ENCODE results near the gene EPOP.
A peak's percentile ranks its signal among the peaks of the same experiment; 100 is the strongest.

The EPOP gene

GRCh38 chr17:38705803-38706504 lies 31.2 kb upstream of the EPOP start:
- DNase-seq = peak; percentile 51

- DNase-seq = no peak
Measured at GRCh38 chr17:38705523-38705802, 30.7 kb upstream of the EPOP start.

GRCh38 chr17:38704606-38705522 lies 30.1 kb upstream of the EPOP start, which contains the start of gene MLLT6:
Gene MLLT6, plus strand, starts transcription at chr17:38705273. Its CDS starts 360 bp downstream, at chr17:38705633.
- DNase-seq = peak; percentile 83

GRCh38 chr17:38703742-38704605 lies 29.2 kb upstream of the EPOP start:
- peak; percentile 84 for DNase-seq

GRCh38 chr17:38702916-38703741 lies 28.4 kb upstream of the EPOP start:
- no peak for DNase-seq

GRCh38 chr17:38702166-38702915 lies 27.6 kb upstream of the EPOP start:
- DNase-seq = peak; percentile 88

- DNase-seq = peak; percentile 67
Measured at GRCh38 chr17:38701504-38702165, 26.9 kb upstream of the EPOP start.

GRCh38 chr17:38698760-38699159 lies 24.0 kb upstream of the EPOP start:
- DNase-seq = no peak

- no peak for DNase-seq
Measured at GRCh38 chr17:38697061-38697820, 22.5 kb upstream of the EPOP start.

GRCh38 chr17:38693700-38694329 lies 19.1 kb upstream of the EPOP start:
- no peak for DNase-seq

- no peak for DNase-seq
Measured at GRCh38 chr17:38691154-38691553, 16.4 kb upstream of the EPOP start.

GRCh38 chr17:38690386-38690785 lies 15.6 kb upstream of the EPOP start:
- no peak for DNase-seq

GRCh38 chr17:38687286-38687685 lies 12.5 kb upstream of the EPOP start:
- no peak for DNase-seq

GRCh38 chr17:38685491-38685890 lies 10.7 kb upstream of the EPOP start:
- no peak for DNase-seq

- no peak for DNase-seq
Measured at GRCh38 chr17:38681096-38681495, 6.3 kb upstream of the EPOP start.

GRCh38 chr17:38677819-38678218 lies 3.1 kb upstream of the EPOP start:
- no peak for DNase-seq

GRCh38 chr17:38676706-38677504 lies 2.1 kb upstream of the EPOP start:
- DNase-seq = peak; percentile 83

GRCh38 chr17:38674014-38674748 lies 576 bp downstream of the EPOP start:
- DNase-seq = peak; percentile 37

All from CD4-positive, alpha-beta T cell treated with Interleukin-17A for 4 hours (primary cell).